Liver (tissue), 9 donors: ENCODE measurements around the gene CHN2. TPM values are rescaled to one million over a fixed set of nuclear protein-coding genes. Genes with fewer than 3 reads are reported as not detected.

Experiments used
- DNase-seq: peaks from one replicate; pipeline ENCODE4 v3.0.0-alpha.2; 2017; ENCODE audit warnings: low spot score
- H3K27ac ChIP-seq, 2 donors: one replicate each; pipeline ENCODE4 v1.7.0; 2013; ENCODE audit warnings: inconsistent platforms in 2 of 2, low read length in 2 of 2, control low read depth in 1 of 2, low read depth in 1 of 2, mild to moderate bottlenecking in 1 of 2
- H3K27me3 ChIP-seq, 4 donors: one replicate each; pipeline versions ENCODE4 v1.6.1 to v1.7.0; 2013; ENCODE audit warnings: low read length in 3 of 4, inconsistent platforms in 1 of 4, mild to moderate bottlenecking in 1 of 4, moderate library complexity in 1 of 4; ENCODE audit not compliant: control insufficient read depth in 4 of 4, insufficient read depth in 4 of 4
- H3K36me3 ChIP-seq, 4 donors: one replicate each; pipeline versions ENCODE4 v1.6.1 to v1.7.0; 2013; ENCODE audit warnings: low read length in 3 of 4, mild to moderate bottlenecking in 3 of 4, low read depth in 1 of 4, moderate library complexity in 1 of 4; ENCODE audit not compliant: control insufficient read depth in 4 of 4, insufficient read depth in 3 of 4
- H3K4me1 ChIP-seq, 4 donors: one replicate each; pipeline versions ENCODE4 v1.6.1 to v1.7.0; 2013; ENCODE audit warnings: low read length in 3 of 4, mild to moderate bottlenecking in 3 of 4, moderate library complexity in 1 of 4; ENCODE audit not compliant: control insufficient read depth in 4 of 4, insufficient read depth in 4 of 4
- H3K4me3 ChIP-seq, 3 donors: one replicate each; pipeline versions ENCODE4 v1.6.1 to v1.7.0; 2013; ENCODE audit warnings: low read length in 3 of 3, control low read depth in 1 of 3, low read depth in 1 of 3, mild to moderate bottlenecking in 1 of 3
- H3K9ac ChIP-seq, 2 donors: one replicate each; pipeline ENCODE4 v1.7.0; 2013; ENCODE audit warnings: low read length in 2 of 2, mild to moderate bottlenecking in 2 of 2, moderate library complexity in 2 of 2, control low read depth in 1 of 2, low read depth in 1 of 2
- H3K9me3 ChIP-seq, 4 donors: one replicate each; pipeline versions ENCODE4 v1.6.1 to v1.7.0; 2013; ENCODE audit warnings: low read length in 3 of 4; ENCODE audit not compliant: control insufficient read depth in 4 of 4
- EGR1 ChIP-seq, 2 donors: IDR thresholded peaks; 2 replicates each; pipeline ENCODE4 v1.6.1; 2016 to 2018; ENCODE audit warnings: antibody characterized with exemption in 2 of 2, low read depth in 2 of 2
- FOXA1 ChIP-seq: IDR thresholded peaks from 2 replicates; pipeline ENCODE4 v1.6.1; 2016; ENCODE audit warnings: antibody characterized with exemption
- HNF4A ChIP-seq, 2 donors: conservative IDR thresholded peaks; 2 replicates each; pipeline ENCODE4 v1.6.1; 2016; ENCODE audit warnings: antibody characterized with exemption in 2 of 2, mild to moderate bottlenecking in 2 of 2
- HNF4G ChIP-seq: IDR thresholded peaks from 2 replicates; pipeline ENCODE4 v1.6.1; 2016; ENCODE audit warnings: antibody characterized with exemption
- JUND ChIP-seq, 2 donors: IDR thresholded peaks; 2 replicates each; pipeline ENCODE4 v1.6.1; 2016; ENCODE audit warnings: antibody characterized with exemption in 2 of 2
- NR2F2 ChIP-seq: IDR thresholded peaks from 2 replicates; pipeline ENCODE4 v1.6.1; 2016; ENCODE audit warnings: antibody characterized with exemption
- RAD21 ChIP-seq, 2 donors: IDR thresholded peaks; 2 replicates each; pipeline ENCODE4 v1.6.1; 2016; ENCODE audit warnings: antibody characterized with exemption in 2 of 2, mild to moderate bottlenecking in 2 of 2
- REST ChIP-seq: IDR thresholded peaks from 2 replicates; pipeline ENCODE4 v1.6.1; 2016; ENCODE audit warnings: antibody characterized with exemption, mild to moderate bottlenecking
- RXRA ChIP-seq, 2 donors: IDR thresholded peaks; 2 replicates each; pipeline ENCODE4 v1.6.1; 2017 to 2018; ENCODE audit warnings: antibody characterized with exemption in 2 of 2, mild to moderate bottlenecking in 1 of 2
- SP1 ChIP-seq: IDR thresholded peaks from 2 replicates; pipeline ENCODE4 v1.6.1; 2018; ENCODE audit warnings: antibody characterized with exemption, mild to moderate bottlenecking
- TAF1 ChIP-seq: conservative IDR thresholded peaks from 2 replicates; pipeline ENCODE4 v1.6.1; 2016; ENCODE audit warnings: antibody characterized with exemption, mild to moderate bottlenecking
- YY1 ChIP-seq: IDR thresholded peaks from 2 replicates; pipeline ENCODE4 v1.6.1; 2016; ENCODE audit warnings: antibody characterized with exemption, mild to moderate bottlenecking
- WGBS: extraction: QIAGEN DNeasy Blood & Tissue Kit; methylation state at CpG from one replicate; pipeline ENCODE4 v1.1.7; 2013; 5-methylcytosine and 5-hydroxymethylcytosine counted together
- polyA plus RNA-seq, 2 donors: library from polyadenylated mRNA; stranded (reverse) in 1 of 2; unstranded in 1 of 2; fragments of 200-250 nt in 1 of 2; fragments of >200 nt in 1 of 2; fragmentation: Nextera tagmentation in 1 of 2; extraction: Ambion mirVana in 1 of 2; gene quantifications; one replicate each; pipeline versions ENCODE4 v1.2.1 to v1.2.3, GENCODE V29; 2013 to 2015
- total RNA-seq, 2 donors: library from RNA; depleted of rRNA; stranded (reverse); fragments of >200 nt; gene quantifications; one replicate each; pipeline ENCODE4 v1.2.3, GENCODE V29; 2014
- TF ChIP-seq, protein P1 (sequence below): IDR thresholded peaks from 2 replicates; pipeline ENCODE4 v1.6.1; 2016; ENCODE audit warnings: antibody characterized with exemption
- TF ChIP-seq, protein P2 (sequence below): fragments of 150-350 bp; IDR thresholded peaks from 2 replicates; pipeline ENCODE4 v1.5.1; 2017; ENCODE audit warnings: improper control_type of control experiment, low read depth, low read length; ENCODE audit not compliant: missing input control
- TF ChIP-seq, protein P3 (sequence below): IDR thresholded peaks from 2 replicates; pipeline ENCODE4 v1.6.1; 2016; ENCODE audit warnings: antibody characterized with exemption
- donor health status: healthy.
- donor health status: healthy.
- donor health status: healthy.
- donor health status: healthy.
- donor health status: healthy.

Gene CHN2
- total and polyA plus RNA-seq, 4 donors, result 8.3 to 25.4 (median 17.8) TPM

DNA sequence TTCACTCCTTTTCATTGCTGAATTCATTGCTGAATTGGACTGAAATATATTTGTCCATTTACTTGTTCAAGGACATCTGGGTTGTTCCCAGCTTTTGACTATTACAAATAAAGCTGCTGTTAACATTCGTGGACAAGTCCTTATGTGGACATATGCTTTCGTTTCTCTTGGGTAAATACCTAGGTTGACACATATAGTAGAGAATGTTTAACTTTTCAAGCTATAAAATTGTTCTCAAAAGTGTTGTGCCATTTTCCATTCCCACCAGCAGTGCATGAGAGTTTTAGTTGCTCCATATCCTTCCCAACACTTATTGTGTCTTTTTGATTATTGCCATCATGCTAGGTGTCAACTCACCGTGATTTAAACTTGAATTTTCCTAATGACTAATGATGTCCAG, 30.7 kb upstream of the CHN2 start:
- H3K4me3 ChIP-seq, result no peak overlapping the region
- 49% methylated on average over 3 of the region's 3 CpGs for WGBS
- no peak for DNase-seq
- H3K4me1 ChIP-seq, result no peaks in the 10 kb centered on the region
- TF ChIP-seq, protein P1, sequence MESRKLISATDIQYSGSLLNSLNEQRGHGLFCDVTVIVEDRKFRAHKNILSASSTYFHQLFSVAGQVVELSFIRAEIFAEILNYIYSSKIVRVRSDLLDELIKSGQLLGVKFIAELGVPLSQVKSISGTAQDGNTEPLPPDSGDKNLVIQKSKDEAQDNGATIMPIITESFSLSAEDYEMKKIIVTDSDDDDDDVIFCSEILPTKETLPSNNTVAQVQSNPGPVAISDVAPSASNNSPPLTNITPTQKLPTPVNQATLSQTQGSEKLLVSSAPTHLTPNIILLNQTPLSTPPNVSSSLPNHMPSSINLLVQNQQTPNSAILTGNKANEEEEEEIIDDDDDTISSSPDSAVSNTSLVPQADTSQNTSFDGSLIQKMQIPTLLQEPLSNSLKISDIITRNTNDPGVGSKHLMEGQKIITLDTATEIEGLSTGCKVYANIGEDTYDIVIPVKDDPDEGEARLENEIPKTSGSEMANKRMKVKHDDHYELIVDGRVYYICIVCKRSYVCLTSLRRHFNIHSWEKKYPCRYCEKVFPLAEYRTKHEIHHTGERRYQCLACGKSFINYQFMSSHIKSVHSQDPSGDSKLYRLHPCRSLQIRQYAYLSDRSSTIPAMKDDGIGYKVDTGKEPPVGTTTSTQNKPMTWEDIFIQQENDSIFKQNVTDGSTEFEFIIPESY, result no peak
- TF ChIP-seq RXRA (IDR thresholded peaks at IDR 0.05), result no peak
- no peak for TF ChIP-seq TAF1
- no peak for TF ChIP-seq SP1
- no peak for TF ChIP-seq RAD21 (IDR thresholded peaks at IDR 0.05)
- TF ChIP-seq FOXA1, result no peak
- no peak for TF ChIP-seq YY1
- no peak for TF ChIP-seq REST
- TF ChIP-seq NR2F2, result no peak
- no peak for TF ChIP-seq HNF4A (conservative IDR thresholded peaks at IDR 0.05)
- TF ChIP-seq JUND (IDR thresholded peaks at IDR 0.05), result no peak
- TF ChIP-seq, protein P2, sequence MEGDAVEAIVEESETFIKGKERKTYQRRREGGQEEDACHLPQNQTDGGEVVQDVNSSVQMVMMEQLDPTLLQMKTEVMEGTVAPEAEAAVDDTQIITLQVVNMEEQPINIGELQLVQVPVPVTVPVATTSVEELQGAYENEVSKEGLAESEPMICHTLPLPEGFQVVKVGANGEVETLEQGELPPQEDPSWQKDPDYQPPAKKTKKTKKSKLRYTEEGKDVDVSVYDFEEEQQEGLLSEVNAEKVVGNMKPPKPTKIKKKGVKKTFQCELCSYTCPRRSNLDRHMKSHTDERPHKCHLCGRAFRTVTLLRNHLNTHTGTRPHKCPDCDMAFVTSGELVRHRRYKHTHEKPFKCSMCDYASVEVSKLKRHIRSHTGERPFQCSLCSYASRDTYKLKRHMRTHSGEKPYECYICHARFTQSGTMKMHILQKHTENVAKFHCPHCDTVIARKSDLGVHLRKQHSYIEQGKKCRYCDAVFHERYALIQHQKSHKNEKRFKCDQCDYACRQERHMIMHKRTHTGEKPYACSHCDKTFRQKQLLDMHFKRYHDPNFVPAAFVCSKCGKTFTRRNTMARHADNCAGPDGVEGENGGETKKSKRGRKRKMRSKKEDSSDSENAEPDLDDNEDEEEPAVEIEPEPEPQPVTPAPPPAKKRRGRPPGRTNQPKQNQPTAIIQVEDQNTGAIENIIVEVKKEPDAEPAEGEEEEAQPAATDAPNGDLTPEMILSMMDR, result no peak
- H3K27me3 ChIP-seq, result peaks cover 0 to 4% (median 0%) of the 10 kb centered on the region in 4 donors
- no peak overlapping the region for H3K27ac ChIP-seq
- no peak overlapping the region for H3K9ac ChIP-seq
- H3K36me3 ChIP-seq, result no peaks in the 10 kb centered on the region
- H3K9me3 ChIP-seq, result no peaks in the 10 kb centered on the region

DNA sequence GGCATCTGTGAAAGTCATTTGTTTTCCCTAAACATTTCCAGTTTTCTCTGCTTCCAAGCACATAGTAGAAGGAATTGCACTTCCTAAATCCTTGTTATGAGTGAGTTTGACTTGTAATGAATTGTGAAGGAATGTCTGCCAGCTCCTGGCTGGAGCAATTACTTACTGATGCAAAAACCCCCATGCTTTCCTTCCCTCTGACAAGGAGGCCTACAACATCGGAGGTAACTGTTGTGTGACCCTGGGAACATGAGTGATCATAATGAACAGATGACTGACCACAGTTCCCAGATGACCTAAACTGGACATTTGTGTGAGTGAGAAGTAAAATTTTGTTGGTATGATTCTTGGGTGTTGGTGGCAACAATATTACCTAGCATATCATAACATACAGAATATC, 26.9 kb upstream of the CHN2 start:
- Histone ChIP-seq H3K9me3 (no peaks in the 10 kb centered on the region), H3K4me1 (no peaks in the 10 kb centered on the region), H3K27ac (no peak overlapping the region), H3K27me3 (no peaks in the 10 kb centered on the region), H3K9ac (no peak overlapping the region), H3K36me3 (no peaks in the 10 kb centered on the region), H3K4me3 (no peak overlapping the region)
- WGBS, result 86% methylated on average over 1 of the region's 1 CpG
- TF ChIP-seq HNF4G, result no peak
- no peak for TF ChIP-seq EGR1 (IDR thresholded peaks at IDR 0.05; ENCODE audit: low read depth in 2 of 2)
- TF ChIP-seq, protein P3, sequence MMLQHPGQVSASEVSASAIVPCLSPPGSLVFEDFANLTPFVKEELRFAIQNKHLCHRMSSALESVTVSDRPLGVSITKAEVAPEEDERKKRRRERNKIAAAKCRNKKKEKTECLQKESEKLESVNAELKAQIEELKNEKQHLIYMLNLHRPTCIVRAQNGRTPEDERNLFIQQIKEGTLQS, result no peak
- TF ChIP-seq HNF4A (conservative IDR thresholded peaks at IDR 0.05), result no peak
- TF ChIP-seq NR2F2, result no peak
- DNase-seq, result no peak
